Measurements from ENCODE around the gene SAV1.

Gene SAV1

DNA sequence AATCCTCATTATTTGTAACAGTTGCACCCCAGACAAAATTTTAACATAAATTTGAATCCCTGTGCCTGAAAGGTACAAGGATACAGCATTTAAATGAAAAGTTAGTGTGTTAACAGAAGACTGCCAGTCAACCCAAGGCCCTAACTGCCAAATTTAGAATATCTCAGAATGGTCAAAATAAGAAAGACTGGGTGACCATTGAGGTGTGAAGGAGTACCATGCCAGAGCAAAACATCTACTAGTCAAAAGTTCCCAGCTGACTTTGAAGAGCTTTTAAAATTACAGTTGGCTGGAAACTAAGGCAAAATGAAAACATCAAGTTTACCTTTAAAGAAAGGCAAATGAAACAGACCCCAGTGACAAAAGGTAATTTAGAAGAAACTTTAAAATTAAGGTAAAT is 18.4 kb downstream of the SAV1 start:
- Histone ChIP-seq H3K4me2 (ENCODE audit: low read depth, low read length, poor library complexity, severe bottlenecking) (no peak overlapping the region), H3K9me3 (ENCODE audit: insufficient read depth, low read depth, low read length) (no peaks in the 10 kb centered on the region), H3F3A (ENCODE audit: low read depth) (no peaks in the 10 kb centered on the region), H2AFZ (ENCODE audit: low read length) (no peak overlapping the region), H4K20me1 (ENCODE audit: insufficient read depth, low read length, poor library complexity, severe bottlenecking) (no peaks in the 10 kb centered on the region), H3K4me1 (ENCODE audit: insufficient read depth, low read length, poor library complexity, severe bottlenecking) (no peaks in the 10 kb centered on the region), H3K9me2 (replicated peaks; ENCODE audit: low read depth, low read length) (no peaks in the 10 kb centered on the region), H3K27me3 (ENCODE audit: insufficient read depth, low read length, poor library complexity, severe bottlenecking) (no peaks in the 10 kb centered on the region), H3K36me3 (ENCODE audit: insufficient read depth, low read length) (no peaks in the 10 kb centered on the region), H3K79me2 (ENCODE audit: insufficient read depth, low read length) (peaks cover 3% of the 10 kb centered on the region; the same call in 1 of the 2 replicates), H3K9ac (ENCODE audit: low read depth, low read length, poor library complexity, severe bottlenecking) (no peak overlapping the region), H3K4me3 (ENCODE audit: low read length, poor library complexity, severe bottlenecking) (no peak overlapping the region)
- TF ChIP-seq EZH2phosphoT487 (IDR thresholded peaks at IDR 0.05; ENCODE audit: borderline replicate concordance), result no peak
- TF ChIP-seq, protein P1, sequence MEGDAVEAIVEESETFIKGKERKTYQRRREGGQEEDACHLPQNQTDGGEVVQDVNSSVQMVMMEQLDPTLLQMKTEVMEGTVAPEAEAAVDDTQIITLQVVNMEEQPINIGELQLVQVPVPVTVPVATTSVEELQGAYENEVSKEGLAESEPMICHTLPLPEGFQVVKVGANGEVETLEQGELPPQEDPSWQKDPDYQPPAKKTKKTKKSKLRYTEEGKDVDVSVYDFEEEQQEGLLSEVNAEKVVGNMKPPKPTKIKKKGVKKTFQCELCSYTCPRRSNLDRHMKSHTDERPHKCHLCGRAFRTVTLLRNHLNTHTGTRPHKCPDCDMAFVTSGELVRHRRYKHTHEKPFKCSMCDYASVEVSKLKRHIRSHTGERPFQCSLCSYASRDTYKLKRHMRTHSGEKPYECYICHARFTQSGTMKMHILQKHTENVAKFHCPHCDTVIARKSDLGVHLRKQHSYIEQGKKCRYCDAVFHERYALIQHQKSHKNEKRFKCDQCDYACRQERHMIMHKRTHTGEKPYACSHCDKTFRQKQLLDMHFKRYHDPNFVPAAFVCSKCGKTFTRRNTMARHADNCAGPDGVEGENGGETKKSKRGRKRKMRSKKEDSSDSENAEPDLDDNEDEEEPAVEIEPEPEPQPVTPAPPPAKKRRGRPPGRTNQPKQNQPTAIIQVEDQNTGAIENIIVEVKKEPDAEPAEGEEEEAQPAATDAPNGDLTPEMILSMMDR (conservative IDR thresholded peaks at IDR 0.05; ENCODE audit: low read length), result no peak

GRCh38 chr14:50647753-50648152 is 20.4 kb downstream of the SAV1 start:
- H3K9ac ChIP-seq (ENCODE audit: low read depth, low read length, poor library complexity, severe bottlenecking), result no peak overlapping the region
- no peaks in the 10 kb centered on the region for H3K9me3 ChIP-seq (ENCODE audit: insufficient read depth, low read depth, low read length)

DNA sequence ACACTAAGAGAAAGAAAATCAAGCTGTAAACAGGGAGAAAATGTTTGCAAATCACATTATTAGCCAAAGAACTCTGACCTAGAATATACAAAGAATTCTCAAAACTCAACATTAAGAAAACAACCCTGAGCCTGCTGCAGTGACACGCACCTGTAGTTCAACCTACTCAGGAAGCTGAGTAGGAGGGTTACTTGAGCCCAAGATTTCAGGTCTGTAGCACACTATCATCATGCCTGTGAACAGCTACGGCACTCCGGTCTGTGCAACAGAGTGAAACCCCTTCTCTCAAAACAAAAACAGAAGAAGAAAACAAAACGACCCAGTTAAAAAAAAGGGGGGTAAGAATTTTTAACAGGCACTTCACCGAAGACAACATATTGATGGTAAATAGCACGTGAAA is 20.8 kb downstream of the SAV1 start:
- Histone ChIP-seq H3K9me3 (ENCODE audit: insufficient read depth, low read depth, low read length) (no peaks in the 10 kb centered on the region), H3F3A (ENCODE audit: low read depth) (no peaks in the 10 kb centered on the region), H3K4me3 (ENCODE audit: low read length, poor library complexity, severe bottlenecking) (no peak overlapping the region), H4K20me1 (ENCODE audit: insufficient read depth, low read length, poor library complexity, severe bottlenecking) (no peaks in the 10 kb centered on the region), H3K4me2 (ENCODE audit: low read depth, low read length, poor library complexity, severe bottlenecking) (no peak overlapping the region), H2AFZ (ENCODE audit: low read length) (no peak overlapping the region), H3K27me3 (ENCODE audit: insufficient read depth, low read length, poor library complexity, severe bottlenecking) (no peaks in the 10 kb centered on the region), H3K9ac (ENCODE audit: low read depth, low read length, poor library complexity, severe bottlenecking) (no peak overlapping the region), H3K4me1 (ENCODE audit: insufficient read depth, low read length, poor library complexity, severe bottlenecking) (no peaks in the 10 kb centered on the region), H3K9me2 (replicated peaks; ENCODE audit: low read depth, low read length) (no peaks in the 10 kb centered on the region), H3K36me3 (ENCODE audit: insufficient read depth, low read length) (no peaks in the 10 kb centered on the region; the same call in 1 of the 2 replicates), H3K79me2 (ENCODE audit: insufficient read depth, low read length) (peaks cover 3% of the 10 kb centered on the region; the same call in 1 of the 2 replicates)
- TF ChIP-seq, protein P1 (conservative IDR thresholded peaks at IDR 0.05; ENCODE audit: low read length), result no peak
- no peak for TF ChIP-seq EZH2phosphoT487 (IDR thresholded peaks at IDR 0.05; ENCODE audit: borderline replicate concordance)

More at GRCh38 chr14:50647753-50648152, 20.4 kb downstream of the SAV1 start:
- no peaks in the 10 kb centered on the region for H3F3A ChIP-seq (ENCODE audit: low read depth)
- H3K4me3 ChIP-seq (ENCODE audit: low read length, poor library complexity, severe bottlenecking), result no peak overlapping the region
- H3K4me2 ChIP-seq (ENCODE audit: low read depth, low read length, poor library complexity, severe bottlenecking), result no peak overlapping the region
- peaks cover 3% of the 10 kb centered on the region; the same call in 1 of the 2 replicates for H3K79me2 ChIP-seq (ENCODE audit: insufficient read depth, low read length)
- no peaks in the 10 kb centered on the region for H4K20me1 ChIP-seq (ENCODE audit: insufficient read depth, low read length, poor library complexity, severe bottlenecking)
- no peak overlapping the region for H2AFZ ChIP-seq (ENCODE audit: low read length)
- H3K27me3 ChIP-seq (ENCODE audit: insufficient read depth, low read length, poor library complexity, severe bottlenecking), result no peaks in the 10 kb centered on the region
- TF ChIP-seq EZH2phosphoT487 (IDR thresholded peaks at IDR 0.05; ENCODE audit: borderline replicate concordance), result no peak
- TF ChIP-seq, protein P1 (conservative IDR thresholded peaks at IDR 0.05; ENCODE audit: low read length), result no peak
- no peaks in the 10 kb centered on the region for H3K9me2 ChIP-seq (replicated peaks; ENCODE audit: low read depth, low read length)
- H3K36me3 ChIP-seq (ENCODE audit: insufficient read depth, low read length), result no peaks in the 10 kb centered on the region
- H3K4me1 ChIP-seq (ENCODE audit: insufficient read depth, low read length, poor library complexity, severe bottlenecking), result no peaks in the 10 kb centered on the region

Measured in Loucy (cell line).